NT2/D1 (cell line): ENCODE data around the gene TMEM176A.

ENCODE experiments used
- YY1 ChIP-seq: IDR thresholded peaks from 2 replicates; pipeline ENCODE4 v1.6.1; 2011; ENCODE audit not compliant: insufficient read length, insufficient read depth
- ZNF274 ChIP-seq: IDR thresholded peaks from 2 replicates; pipeline ENCODE4 v1.6.1; 2011; ENCODE audit warnings: mild to moderate bottlenecking, low read depth, low read length

DNA sequence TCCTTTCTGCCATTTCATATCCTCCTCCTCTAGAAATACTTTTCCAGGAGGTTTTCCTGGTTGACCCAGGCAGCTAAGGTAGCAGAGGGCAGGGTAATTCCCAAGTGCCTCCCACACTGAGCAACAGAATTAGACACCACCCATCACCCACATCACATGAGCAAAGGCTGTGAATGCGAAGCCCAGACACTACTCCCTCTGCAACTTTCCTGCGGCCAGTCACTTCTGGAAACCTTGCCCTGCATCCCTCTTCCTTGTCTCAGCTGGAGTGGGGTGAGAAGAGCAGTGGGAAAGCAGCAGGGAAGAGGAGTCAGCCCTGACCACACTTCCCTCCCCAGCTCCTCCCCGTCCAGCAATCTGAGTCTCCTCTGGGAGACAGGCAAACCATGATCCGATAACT lies 15.6 kb upstream of the TMEM176A start:
- no peak for TF ChIP-seq YY1
- TF ChIP-seq ZNF274: no peak
